Activated T-cell treated with anti-CD3 and anti-CD28 coated beads, Interleukin-2, amount 50 U/mL, for 72 hours (primary cell): ENCODE measurements around the gene CLDN11. TPM values are rescaled to one million over a fixed set of nuclear protein-coding genes. Genes with fewer than 3 reads are reported as not detected.

Experiments
- total RNA-seq, 2 donors: library from RNA; stranded (reverse); gene quantifications; one replicate each; pipeline ENCODE4 v1.2.3, GENCODE V29; 2022

CLDN11 gene
- total RNA-seq, 2 donors from 2014 or later = not detected

Other genes starting within 250 kb of the CLDN11 start
- 10 to 100 TPM; 71.1 to 71.6 TPM for gene PHC3, start 237.1 kb upstream of the CLDN11 start, total RNA-seq
- gene PRKCI, start 196.4 kb upstream of the CLDN11 start, total RNA-seq = 10 to 100 TPM; 33.7 to 36.9 TPM
- 10 to 100 TPM; 36.2 to 37.3 TPM for gene SKIL, start 61.2 kb upstream of the CLDN11 start, total RNA-seq
- not detected for gene SLC7A14, start 167.2 kb downstream of the CLDN11 start, total RNA-seq